ENCODE results near the gene GPHN. TPM values are rescaled to one million over a fixed set of nuclear protein-coding genes. Genes with fewer than 3 reads are reported as not detected.
"Not testable (repeated sequence)": the region's sequence is repeated elsewhere in the genome, so short reads cannot be mapped to it uniquely, and the experiment has no call there.

Gene GPHN
- total RNA-seq, 1 experiment from 2014 or later, result 12.6 TPM

- no peak for DNase-seq (ENCODE audit: low read depth)
Observed at GRCh38 chr14:66657780-66658179, 149.8 kb downstream of the GPHN start.

GRCh38 chr14:66662374-66662773, 154.4 kb downstream of the GPHN start:
- peak; percentile 30 for DNase-seq (ENCODE audit: low read depth)

- DNase-seq (ENCODE audit: low read depth), result no peak
Observed at GRCh38 chr14:66677780-66678179, 169.8 kb downstream of the GPHN start.

GRCh38 chr14:66680216-66680615, 172.3 kb downstream of the GPHN start:
- no peak for DNase-seq (ENCODE audit: low read depth)

- DNase-seq (ENCODE audit: low read depth), result no peak
Observed at GRCh38 chr14:66696326-66696725, 188.4 kb downstream of the GPHN start.

- no peak for DNase-seq (ENCODE audit: low read depth)
Observed at GRCh38 chr14:66698503-66698902, 190.6 kb downstream of the GPHN start.

GRCh38 chr14:66701813-66702212, 193.9 kb downstream of the GPHN start:
- no peak for DNase-seq (ENCODE audit: low read depth)

- no peak for DNase-seq (ENCODE audit: low read depth)
Observed at GRCh38 chr14:66708267-66708666, 200.3 kb downstream of the GPHN start.

GRCh38 chr14:66709291-66709690, 201.3 kb downstream of the GPHN start:
- peak; percentile 32 for DNase-seq (ENCODE audit: low read depth)

- DNase-seq (ENCODE audit: low read depth), result not testable (repeated sequence)
Observed at GRCh38 chr14:66714291-66714690, 206.3 kb downstream of the GPHN start.

- DNase-seq (ENCODE audit: low read depth), result not testable (repeated sequence)
Observed at GRCh38 chr14:66715313-66715712, 207.4 kb downstream of the GPHN start.

- DNase-seq (ENCODE audit: low read depth), result no peak
Observed at GRCh38 chr14:66716227-66716626, 208.3 kb downstream of the GPHN start.

GRCh38 chr14:66717561-66718140, 209.7 kb downstream of the GPHN start:
- DNase-seq (ENCODE audit: low read depth), result no peak

- no peak for DNase-seq (ENCODE audit: low read depth)
Observed at GRCh38 chr14:66724996-66725395, 217.0 kb downstream of the GPHN start.

GRCh38 chr14:66731298-66731697, 223.4 kb downstream of the GPHN start:
- DNase-seq (ENCODE audit: low read depth), result not testable (repeated sequence)

GRCh38 chr14:66735853-66736252, 227.9 kb downstream of the GPHN start:
- DNase-seq (ENCODE audit: low read depth), result no peak

GRCh38 chr14:66739826-66740225, 231.9 kb downstream of the GPHN start:
- no peak for DNase-seq (ENCODE audit: low read depth)

- DNase-seq (ENCODE audit: low read depth), result no peak
Observed at GRCh38 chr14:66745078-66745477, 237.1 kb downstream of the GPHN start.

GRCh38 chr14:66746316-66747006, 238.5 kb downstream of the GPHN start:
- peak; percentile 44 for DNase-seq (ENCODE audit: low read depth)

- DNase-seq (ENCODE audit: low read depth), result no peak
Observed at GRCh38 chr14:66752109-66752508, 244.2 kb downstream of the GPHN start.

GRCh38 chr14:66758031-66758613, 250.2 kb downstream of the GPHN start:
- peak; percentile 1 for DNase-seq (ENCODE audit: low read depth)

GRCh38 chr14:66772146-66772545, 264.2 kb downstream of the GPHN start:
- DNase-seq (ENCODE audit: low read depth), result no peak

- DNase-seq (ENCODE audit: low read depth), result no peak
Observed at GRCh38 chr14:66782853-66783252, 274.9 kb downstream of the GPHN start.

Measured in M059J (cell line).